GM18508 (cell line): Measurements from ENCODE around the gene TMEM263.
A peak's percentile ranks its signal among the peaks of the same experiment; 100 is the strongest.
"Not testable (repeated sequence)": the region's sequence is repeated elsewhere in the genome, so short reads cannot be mapped to it uniquely, and the experiment has no call there.

Experiments used
- ATAC-seq: cut with Tn5 transposase; IDR thresholded peaks from one replicate; pipeline ENCODE4 v1.9.1; 2021; ENCODE audit warnings: moderate number of reproducible peaks; ENCODE audit not compliant: insufficient read depth, unreplicated experiment

The TMEM263 gene

GRCh38 chr12:106955377-106956047 is at the start of gene TMEM263:
Gene TMEM263 (plus strand): TSS chr12:106955907. CDS start chr12:106967117, 11,210 bp downstream.
- peak; percentile 39 for ATAC-seq

- ATAC-seq = no peak
Measured at GRCh38 chr12:106906715-106907114, 49.0 kb upstream of the TMEM263 start.

GRCh38 chr12:106907411-106907810 is 48.3 kb upstream of the TMEM263 start:
- ATAC-seq = no peak

GRCh38 chr12:106907846-106908245 is 47.9 kb upstream of the TMEM263 start:
- no peak for ATAC-seq

- no peak for ATAC-seq
Measured at GRCh38 chr12:106908561-106908960, 47.1 kb upstream of the TMEM263 start.

- ATAC-seq = peak; percentile 57
Measured at GRCh38 chr12:106910202-106910601, 45.5 kb upstream of the TMEM263 start.

GRCh38 chr12:106911581-106911980 is 44.1 kb upstream of the TMEM263 start:
- no peak for ATAC-seq

- no peak for ATAC-seq
Measured at GRCh38 chr12:106913456-106913855, 42.3 kb upstream of the TMEM263 start.

- ATAC-seq = peak; percentile 51
Measured at GRCh38 chr12:106914796-106915634, 40.7 kb upstream of the TMEM263 start.

GRCh38 chr12:106915635-106916026 is 40.1 kb upstream of the TMEM263 start:
- no peak for ATAC-seq

GRCh38 chr12:106917503-106917902 is 38.2 kb upstream of the TMEM263 start:
- no peak for ATAC-seq

GRCh38 chr12:106918746-106919145 is 37.0 kb upstream of the TMEM263 start:
- ATAC-seq = no peak

- ATAC-seq = no peak
Measured at GRCh38 chr12:106919910-106920544, 35.7 kb upstream of the TMEM263 start.

GRCh38 chr12:106921976-106922375 is 33.7 kb upstream of the TMEM263 start:
- not testable (repeated sequence) for ATAC-seq

GRCh38 chr12:106923594-106923993 is 32.1 kb upstream of the TMEM263 start:
- not testable (repeated sequence) for ATAC-seq

GRCh38 chr12:106924268-106924861 is 31.3 kb upstream of the TMEM263 start:
- no peak for ATAC-seq

GRCh38 chr12:106926657-106927056 is 29.1 kb upstream of the TMEM263 start:
- ATAC-seq = no peak

- no peak for ATAC-seq
Measured at GRCh38 chr12:106934277-106934676, 21.4 kb upstream of the TMEM263 start.

- ATAC-seq = no peak
Measured at GRCh38 chr12:106941481-106942156, 14.1 kb upstream of the TMEM263 start.

GRCh38 chr12:106942775-106943174 is 12.9 kb upstream of the TMEM263 start:
- no peak for ATAC-seq
